Central memory CD8-positive, alpha-beta T cell (primary cell): ENCODE data around the gene MAGEB16.

Experiments
- ATAC-seq: fragments of 150-1000 bp; cut with Tn5 transposase; replicated peaks from 2 replicates; pipeline ENCODE4 v1.10.0; 2022; ENCODE audit warnings: mild to moderate bottlenecking, moderate FRiP score, moderate number of reproducible peaks; ENCODE audit not compliant: poor library complexity, severe bottlenecking; ENCODE audit errors: extremely low read depth
- DNase-seq, 2 donors: peaks; one replicate each; pipeline ENCODE4 v3.0.0; 2021; ENCODE audit warnings: low spot score in 2 of 2
- H3K27ac Mint-ChIP-seq: one replicate; pipeline ENCODE4 v1.8.0; 2022; ENCODE audit warnings: low read depth, mild to moderate bottlenecking, moderate library complexity, mixed read lengths
- H3K27me3 Mint-ChIP-seq: one replicate; pipeline ENCODE4 v1.8.0; 2022; ENCODE audit warnings: mixed read lengths
- H3K36me3 Mint-ChIP-seq: one replicate; pipeline ENCODE4 v1.8.0; 2022; ENCODE audit warnings: mild to moderate bottlenecking, moderate library complexity, mixed read lengths; ENCODE audit not compliant: insufficient read depth
- H3K4me1 Mint-ChIP-seq: one replicate; pipeline ENCODE4 v1.8.0; 2022; ENCODE audit warnings: mixed read lengths
- H3K4me3 Mint-ChIP-seq: one replicate; pipeline ENCODE4 v1.8.0; 2022; ENCODE audit warnings: mild to moderate bottlenecking, moderate library complexity, mixed read lengths
- H3K9me3 Mint-ChIP-seq: one replicate; pipeline ENCODE4 v1.8.0; 2022; ENCODE audit warnings: mixed read lengths

MAGEB16 gene

DNA sequence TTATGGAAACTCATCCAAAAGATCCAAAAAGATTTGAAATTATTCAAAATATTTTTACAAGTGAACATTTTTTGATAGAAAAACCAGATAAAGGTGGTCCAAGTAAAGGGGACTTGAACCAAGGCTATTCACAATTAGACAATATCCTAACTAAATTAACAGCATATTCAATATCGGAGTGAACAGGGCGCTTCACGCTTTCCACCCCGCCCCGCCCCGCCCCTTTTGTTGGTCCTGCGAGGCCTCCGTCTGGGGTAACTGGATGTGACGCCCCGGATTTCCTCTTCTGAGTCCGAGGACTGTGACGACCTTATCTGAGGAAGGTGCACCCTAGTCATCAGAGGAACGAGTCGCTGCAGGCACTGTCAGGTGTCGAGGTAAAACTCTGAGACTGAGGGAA lies at the start of gene MAGEB16:
Gene MAGEB16 (plus strand): TSS at position 301 of the 400 bp plus-strand sequence. CDS start 3,855 bp downstream, outside the sequence.
- H3K4me3 Mint-ChIP-seq: no peak within 1 kb of the TSS
- H3K9me3 Mint-ChIP-seq: no peaks in the 10 kb centered on the region
- ATAC-seq (no peak), DNase-seq (no peak)
- no peaks in the 10 kb centered on the region for H3K27me3 Mint-ChIP-seq
- H3K4me1 Mint-ChIP-seq: no peaks in the 10 kb centered on the region
- H3K36me3 Mint-ChIP-seq: no peaks in the 10 kb centered on the region
- no peak within 1 kb of the TSS for H3K27ac Mint-ChIP-seq

DNA sequence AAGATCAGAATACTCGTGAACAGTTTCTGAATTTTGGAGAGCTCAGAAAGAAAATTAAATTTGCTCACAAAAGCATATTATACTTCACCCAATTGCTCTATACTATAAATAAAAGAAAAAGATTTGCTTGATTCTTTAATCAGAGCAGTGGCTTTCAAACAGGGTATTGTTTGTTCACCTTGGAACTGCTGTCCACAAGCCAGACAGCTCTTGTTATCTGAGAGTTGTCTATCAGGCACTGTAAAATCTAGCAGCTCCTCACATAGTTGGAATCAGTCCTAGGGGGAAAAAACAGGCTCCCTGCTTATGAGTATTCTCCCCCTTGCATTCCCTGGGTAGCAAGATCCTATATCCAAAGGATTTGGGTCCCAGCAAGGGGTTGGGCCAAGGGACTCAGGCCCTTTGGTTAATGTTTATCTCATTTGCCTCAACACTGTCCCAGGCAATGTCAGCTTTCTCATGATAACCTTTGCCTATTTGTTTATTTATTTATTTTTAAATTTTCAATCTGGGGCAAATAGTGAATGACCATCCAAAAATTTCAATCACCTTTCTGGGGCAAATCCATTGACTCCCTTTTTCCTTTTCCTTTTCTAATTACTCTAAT lies 24.1 kb upstream of the MAGEB16 start:
- Mint-ChIP-seq H3K4me1 (no peaks in the 10 kb centered on the region), H3K27ac (no peak overlapping the region), H3K4me3 (no peak overlapping the region), H3K27me3 (no peaks in the 10 kb centered on the region), H3K9me3 (no peaks in the 10 kb centered on the region), H3K36me3 (no peaks in the 10 kb centered on the region)
- DNase-seq (no peak), ATAC-seq (no peak)

DNA sequence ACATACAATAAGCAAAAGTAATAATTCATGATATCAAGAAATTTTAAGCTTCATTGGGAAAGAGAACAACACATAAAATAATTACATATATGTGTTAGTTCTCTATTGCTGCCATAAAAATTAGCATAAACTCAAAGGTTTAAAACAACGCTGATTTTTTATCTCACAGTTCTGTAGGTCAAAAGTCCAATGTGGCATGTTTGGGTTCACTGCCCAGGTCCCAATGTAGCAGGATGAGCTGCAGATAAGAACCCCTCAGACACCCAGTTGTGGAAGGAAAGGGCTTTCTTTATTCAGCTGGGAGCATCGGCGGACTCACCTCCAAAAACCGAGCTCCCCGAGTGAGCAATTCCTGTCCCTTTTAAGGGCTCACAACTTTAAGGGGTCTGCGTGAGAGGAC lies 13.1 kb upstream of the MAGEB16 start:
- Mint-ChIP-seq H3K4me1 (no peaks in the 10 kb centered on the region), H3K4me3 (no peak overlapping the region), H3K27ac (no peak overlapping the region), H3K9me3 (peaks cover 4% of the 10 kb centered on the region), H3K27me3 (no peaks in the 10 kb centered on the region), H3K36me3 (no peaks in the 10 kb centered on the region)
- ATAC-seq: no peak
- DNase-seq: no peak

DNA sequence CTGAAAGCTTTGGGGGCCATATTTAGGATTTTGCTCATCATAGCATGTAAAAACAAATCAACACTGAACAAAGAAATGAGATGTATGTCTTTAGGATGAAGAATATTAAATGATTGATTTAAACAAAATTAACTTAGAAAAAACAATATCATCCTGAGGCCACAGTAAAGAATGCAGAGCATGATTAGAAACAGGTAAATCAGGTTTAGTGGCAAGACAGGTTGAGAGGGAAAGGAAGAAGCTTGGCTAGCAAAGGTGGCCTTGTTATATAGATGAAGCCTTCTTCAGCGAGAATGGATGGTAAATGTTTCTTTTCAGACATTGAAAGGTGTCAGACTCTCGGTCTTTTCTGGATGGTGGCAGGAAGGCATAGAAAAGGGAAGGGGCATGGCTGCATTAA lies 11.9 kb upstream of the MAGEB16 start:
- no peak overlapping the region for H3K27ac Mint-ChIP-seq
- no peaks in the 10 kb centered on the region for H3K27me3 Mint-ChIP-seq
- no peak overlapping the region for H3K4me3 Mint-ChIP-seq
- no peaks in the 10 kb centered on the region for H3K4me1 Mint-ChIP-seq
- ATAC-seq (no peak), DNase-seq (no peak)
- peaks cover 4% of the 10 kb centered on the region for H3K9me3 Mint-ChIP-seq
- H3K36me3 Mint-ChIP-seq: no peaks in the 10 kb centered on the region

DNA sequence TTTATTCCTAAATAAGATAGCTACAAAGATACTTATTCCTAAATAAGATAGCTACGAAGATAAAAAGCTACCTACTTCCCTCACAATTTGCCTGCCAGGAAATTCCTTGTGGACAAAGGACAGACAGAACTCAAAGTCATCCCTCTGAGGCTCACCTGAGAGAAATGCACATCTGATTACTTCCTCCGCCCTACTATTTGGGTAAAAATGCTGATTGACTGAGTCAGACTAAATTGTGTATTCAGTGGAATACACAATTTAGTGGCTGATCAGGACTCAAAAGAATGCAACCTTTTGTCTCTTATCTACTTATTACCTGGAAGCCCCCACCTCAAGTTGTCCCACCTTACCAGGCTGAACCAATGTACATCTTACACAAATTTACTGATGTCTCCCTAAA lies 10.3 kb upstream of the MAGEB16 start:
- Mint-ChIP-seq H3K27me3 (no peaks in the 10 kb centered on the region), H3K4me3 (no peak overlapping the region), H3K36me3 (no peaks in the 10 kb centered on the region), H3K9me3 (peaks cover 4% of the 10 kb centered on the region), H3K4me1 (no peaks in the 10 kb centered on the region), H3K27ac (no peak overlapping the region)
- ATAC-seq: no peak
- DNase-seq: no peak

DNA sequence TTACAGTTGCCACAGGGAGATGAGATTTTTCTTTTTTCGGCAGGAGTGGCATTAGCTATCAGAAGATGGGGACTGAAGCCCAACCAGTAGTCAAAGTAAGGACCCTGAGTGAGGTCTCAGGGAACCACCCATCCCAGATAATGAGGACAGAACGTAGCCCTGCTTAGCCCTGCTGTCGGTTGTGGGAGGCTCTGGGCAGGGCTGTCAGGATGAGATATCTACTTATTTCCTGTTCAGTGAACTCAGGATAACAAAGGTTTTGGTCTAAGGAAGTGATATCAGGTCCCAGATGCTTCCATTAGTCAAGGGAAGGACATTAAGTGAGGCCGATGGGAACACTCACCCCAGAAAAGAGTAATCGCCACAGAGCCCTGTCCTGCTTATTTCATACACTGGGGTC lies 2.3 kb downstream of the MAGEB16 start:
- H3K4me3 Mint-ChIP-seq: no peak overlapping the region
- H3K27me3 Mint-ChIP-seq: no peaks in the 10 kb centered on the region
- no peaks in the 10 kb centered on the region for H3K9me3 Mint-ChIP-seq
- H3K36me3 Mint-ChIP-seq: peaks cover 1% of the 10 kb centered on the region
- DNase-seq (no peak), ATAC-seq (no peak)
- no peak overlapping the region for H3K27ac Mint-ChIP-seq
- H3K4me1 Mint-ChIP-seq: no peaks in the 10 kb centered on the region

DNA sequence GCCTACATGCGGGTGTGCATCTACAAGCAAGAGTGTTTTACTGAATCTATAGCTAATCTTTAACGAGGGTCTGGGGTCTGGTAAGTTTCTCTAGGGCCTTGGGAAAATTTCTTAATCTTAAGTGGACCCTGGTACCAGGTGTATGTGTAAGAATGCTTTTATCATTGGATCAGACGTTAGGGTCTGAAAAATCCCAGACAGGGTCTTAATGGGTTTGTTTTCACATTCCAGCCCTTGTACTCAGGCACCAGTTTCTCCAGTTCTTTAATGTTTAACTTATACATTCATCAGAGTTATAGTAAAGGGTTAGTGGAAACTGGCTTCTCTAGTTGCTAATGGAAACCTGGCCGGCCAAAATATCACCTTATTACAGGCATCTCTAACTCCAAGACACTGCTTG lies 11.6 kb downstream of the MAGEB16 start:
- no peaks in the 10 kb centered on the region for H3K4me1 Mint-ChIP-seq
- H3K9me3 Mint-ChIP-seq: peaks cover 10% of the 10 kb centered on the region
- no peaks in the 10 kb centered on the region for H3K36me3 Mint-ChIP-seq
- no peaks in the 10 kb centered on the region for H3K27me3 Mint-ChIP-seq
- ATAC-seq (no peak), DNase-seq (no peak)
- no peak overlapping the region for H3K4me3 Mint-ChIP-seq
- H3K27ac Mint-ChIP-seq: no peak overlapping the region

DNA sequence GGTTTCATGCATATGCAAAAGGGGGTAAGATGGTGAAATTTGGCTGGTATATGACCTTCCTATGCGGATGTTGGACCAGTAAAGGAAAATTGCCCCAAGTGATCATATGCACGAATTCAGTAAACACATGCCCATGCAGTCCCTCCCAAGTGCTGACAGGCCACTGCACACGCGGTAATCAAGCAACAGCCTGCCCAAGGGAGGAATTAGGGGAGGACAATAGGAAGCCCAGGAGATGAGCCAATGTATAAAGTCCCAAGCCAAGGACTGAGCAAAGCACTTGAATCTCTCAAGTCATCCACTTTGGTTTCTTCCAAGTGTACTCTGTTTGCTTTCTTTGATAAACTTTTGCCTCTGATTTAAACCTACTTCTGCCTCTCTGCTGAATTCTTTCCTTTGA lies 21.1 kb downstream of the MAGEB16 start:
- DNase-seq (no peak), ATAC-seq (no peak)
- H3K27me3 Mint-ChIP-seq: no peaks in the 10 kb centered on the region
- H3K27ac Mint-ChIP-seq: no peak overlapping the region
- no peaks in the 10 kb centered on the region for H3K4me1 Mint-ChIP-seq
- H3K9me3 Mint-ChIP-seq: no peaks in the 10 kb centered on the region
- H3K36me3 Mint-ChIP-seq: peaks cover 2% of the 10 kb centered on the region
- no peak overlapping the region for H3K4me3 Mint-ChIP-seq

DNA sequence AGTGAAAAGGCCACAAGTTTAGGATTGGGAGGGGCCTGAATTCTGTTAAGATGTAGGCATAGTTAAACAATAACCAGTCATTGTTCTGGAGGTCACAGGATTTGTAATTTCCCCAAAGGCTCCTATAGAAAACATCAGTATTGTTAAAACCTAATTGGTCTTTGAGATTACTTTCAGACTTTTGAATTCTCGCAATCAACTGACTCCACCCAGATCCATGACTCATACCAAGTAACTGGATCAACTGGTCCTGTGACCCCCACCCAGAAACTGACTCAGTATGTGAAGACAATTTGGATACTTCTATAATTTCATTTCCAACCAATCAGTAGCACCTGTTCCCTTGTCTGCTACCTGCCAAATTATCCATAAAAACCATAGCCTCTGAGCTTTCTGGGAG lies 28.4 kb downstream of the MAGEB16 start:
- Mint-ChIP-seq H3K27ac (no peak overlapping the region), H3K4me3 (no peak overlapping the region), H3K27me3 (no peaks in the 10 kb centered on the region), H3K4me1 (no peaks in the 10 kb centered on the region), H3K36me3 (no peaks in the 10 kb centered on the region), H3K9me3 (peaks cover 8% of the 10 kb centered on the region)
- no peak for ATAC-seq
- DNase-seq: no peak

DNA sequence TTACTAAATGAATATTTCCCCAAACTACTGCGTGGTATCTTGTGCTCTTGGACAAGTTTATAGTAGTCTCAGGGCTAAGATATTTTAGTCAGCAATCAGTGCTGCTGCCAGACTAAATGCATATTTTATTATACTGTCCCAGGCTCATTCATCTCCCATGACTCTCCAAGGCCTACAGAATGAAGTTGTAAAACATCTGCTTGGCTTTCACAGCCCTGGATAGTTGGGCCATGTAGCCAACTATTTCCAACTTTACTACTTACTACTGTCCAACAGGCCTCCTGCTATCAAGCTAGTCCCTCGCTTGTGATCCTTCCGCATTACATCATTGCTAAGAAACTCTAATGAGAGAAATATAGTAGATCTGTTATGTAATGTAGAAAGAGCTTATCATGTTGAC lies 31.4 kb downstream of the MAGEB16 start:
- ATAC-seq: no peak
- Mint-ChIP-seq H3K4me1 (no peaks in the 10 kb centered on the region), H3K27me3 (no peaks in the 10 kb centered on the region), H3K9me3 (peaks cover 17% of the 10 kb centered on the region), H3K27ac (no peak overlapping the region), H3K4me3 (no peak overlapping the region), H3K36me3 (peaks cover 2% of the 10 kb centered on the region)
- DNase-seq: no peak

DNA sequence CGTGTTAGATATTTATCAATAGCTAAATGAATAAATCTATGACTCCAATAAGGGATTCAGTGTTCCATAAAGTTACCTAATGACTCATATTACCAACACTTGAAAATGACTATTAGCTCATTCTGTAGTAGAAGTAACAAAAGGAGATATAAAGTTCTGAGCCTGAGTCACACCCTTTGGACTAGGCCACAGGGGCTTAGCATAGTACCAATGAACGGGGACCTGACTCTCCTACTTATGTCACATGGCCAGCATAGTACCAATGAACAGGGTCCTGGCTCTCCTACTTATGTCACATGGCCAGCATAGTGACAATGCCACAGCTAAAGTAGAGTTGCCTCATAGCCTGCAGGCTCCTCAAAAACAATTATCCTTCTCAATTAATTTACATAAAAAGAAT lies 43.7 kb downstream of the MAGEB16 start:
- ATAC-seq (no peak), DNase-seq (no peak)
- Mint-ChIP-seq H3K36me3 (no peaks in the 10 kb centered on the region), H3K4me3 (no peak overlapping the region), H3K27me3 (no peaks in the 10 kb centered on the region), H3K4me1 (no peaks in the 10 kb centered on the region), H3K9me3 (peaks cover 5% of the 10 kb centered on the region), H3K27ac (no peak overlapping the region)

DNA sequence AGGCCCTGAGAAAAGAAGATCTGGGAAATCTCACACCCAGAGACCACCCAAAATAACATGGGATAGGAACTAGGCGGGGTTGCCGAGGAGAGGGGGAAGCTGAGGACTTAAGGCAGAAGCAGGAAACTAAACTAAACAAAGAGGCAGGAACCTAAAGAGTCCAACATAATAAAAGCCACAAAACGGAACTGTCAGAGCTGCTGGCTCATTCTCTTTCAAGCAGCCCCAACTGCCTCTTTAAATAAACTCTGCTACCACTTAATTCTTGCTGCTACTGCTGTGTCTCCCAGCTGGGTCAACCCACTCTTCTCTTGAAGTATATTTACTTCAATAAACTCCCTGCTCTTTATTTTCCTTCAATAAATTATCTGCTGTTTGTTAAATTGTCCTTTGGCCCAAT lies 44.5 kb downstream of the MAGEB16 start:
- no peak for DNase-seq
- Mint-ChIP-seq H3K27me3 (no peaks in the 10 kb centered on the region), H3K9me3 (peaks cover 5% of the 10 kb centered on the region), H3K4me1 (no peaks in the 10 kb centered on the region), H3K4me3 (no peak overlapping the region), H3K27ac (no peak overlapping the region), H3K36me3 (no peaks in the 10 kb centered on the region)
- no peak for ATAC-seq

DNA sequence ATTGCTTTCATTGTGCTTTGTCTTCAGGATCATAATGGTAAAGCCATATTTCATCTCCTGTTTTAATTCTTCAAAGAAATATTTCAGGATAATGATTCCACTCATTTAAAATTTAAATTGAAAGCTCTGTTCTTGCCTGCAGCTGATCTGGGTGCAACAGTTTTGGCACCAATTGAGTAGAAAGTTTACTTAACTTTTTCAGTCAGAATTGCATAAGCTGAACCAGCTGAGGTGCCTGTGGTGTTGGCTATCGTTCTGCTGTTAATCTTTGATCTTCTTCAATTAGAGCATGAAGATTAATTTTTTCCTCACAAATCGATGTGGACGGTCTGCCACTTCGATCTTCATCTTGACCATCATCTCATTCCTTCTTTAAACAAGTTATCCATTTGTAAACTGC lies 49.6 kb downstream of the MAGEB16 start:
- DNase-seq (no peak), ATAC-seq (no peak)
- H3K27me3 Mint-ChIP-seq: no peaks in the 10 kb centered on the region
- no peaks in the 10 kb centered on the region for H3K9me3 Mint-ChIP-seq
- no peak overlapping the region for H3K27ac Mint-ChIP-seq
- H3K4me1 Mint-ChIP-seq: no peaks in the 10 kb centered on the region
- peaks cover 2% of the 10 kb centered on the region for H3K36me3 Mint-ChIP-seq
- H3K4me3 Mint-ChIP-seq: no peak overlapping the region
